MM.1S (cell line): ENCODE results near the gene ZNF445.

Experiments used
- DNase-seq: peaks from one replicate; pipeline ENCODE4 v3.0.0-alpha.2; 2015
- H2AFZ ChIP-seq: fragments of 300-600 bp; sonication (generic); 2 replicates; pipeline ENCODE4 v1.6.0; 2016; ENCODE audit warnings: antibody characterized with exemption, low read length
- H3F3A ChIP-seq: fragments of 300-600 bp; sonication (generic); 2 replicates; pipeline ENCODE4 v1.6.1; 2016; ENCODE audit warnings: mild to moderate bottlenecking, antibody characterized with exemption, low read length, moderate library complexity, mixed read lengths; ENCODE audit not compliant: insufficient read depth
- H3K27ac ChIP-seq: fragments of 300-600 bp; sonication (generic); 2 replicates; pipeline ENCODE4 v1.5.1; 2016; ENCODE audit warnings: mild to moderate bottlenecking, low read length
- H3K27me3 ChIP-seq: fragments of 300-600 bp; sonication (generic); replicated peaks from 2 replicates; pipeline ENCODE4 v1.6.0; 2016; ENCODE audit warnings: low read length; ENCODE audit not compliant: insufficient read depth
- H3K36me3 ChIP-seq: fragments of 300-600 bp; sonication (generic); replicated peaks from 2 replicates; pipeline ENCODE4 v1.6.1; 2016; ENCODE audit warnings: mild to moderate bottlenecking, low read length, mixed read lengths; ENCODE audit not compliant: insufficient read depth
- H3K4me1 ChIP-seq: fragments of 300-600 bp; sonication (generic); 2 replicates; pipeline ENCODE4 v1.6.1; 2016; ENCODE audit warnings: low read length, mixed read lengths
- H3K4me2 ChIP-seq: fragments of 300-600 bp; sonication (generic); 2 replicates; pipeline ENCODE4 v1.6.0; 2016; ENCODE audit warnings: low read depth, low read length
- H3K4me3 ChIP-seq: fragments of 300-600 bp; sonication (generic); 2 replicates; pipeline ENCODE4 v1.5.1; 2016; ENCODE audit warnings: low read length, mixed read lengths
- H3K79me2 ChIP-seq: fragments of 300-600 bp; sonication (generic); 2 replicates; pipeline ENCODE4 v1.6.1; 2016; ENCODE audit warnings: mixed run types, low read length, mixed read lengths
- H3K9ac ChIP-seq: fragments of 300-600 bp; sonication (generic); 2 replicates; pipeline ENCODE4 v1.6.1; 2016; ENCODE audit warnings: low read length, mixed read lengths
- H3K9me2 ChIP-seq: fragments of 300-600 bp; sonication (generic); replicated peaks from 2 replicates; pipeline ENCODE4 v1.6.1; 2016; ENCODE audit warnings: mild to moderate bottlenecking, low read length, mixed read lengths; ENCODE audit not compliant: insufficient read depth
- H3K9me3 ChIP-seq: fragments of 300-600 bp; sonication (generic); replicated peaks from 2 replicates; pipeline ENCODE4 v1.6.1; 2016; ENCODE audit warnings: mild to moderate bottlenecking, low read length, mixed read lengths; ENCODE audit not compliant: insufficient read depth
- H4K20me1 ChIP-seq: fragments of 300-600 bp; sonication (generic); 2 replicates; pipeline ENCODE4 v1.6.1; 2016; ENCODE audit warnings: mild to moderate bottlenecking, low read length, moderate library complexity, mixed read lengths; ENCODE audit not compliant: insufficient read depth
- EZH2 ChIP-seq: fragments of 300-600 bp; sonication (generic); optimal IDR thresholded peaks from 2 replicates; pipeline ENCODE3; 2017; ENCODE audit warnings: low read depth, mild to moderate bottlenecking, antibody characterized with exemption, low read length, mixed read lengths
- EZH2phosphoT487 ChIP-seq: fragments of 300-600 bp; sonication (generic); IDR thresholded peaks from 2 replicates; pipeline ENCODE4 v1.6.1; 2018; ENCODE audit warnings: antibody characterized with exemption, low read length
- TF ChIP-seq, protein P1 (sequence below): fragments of 300-600 bp; sonication (generic); IDR thresholded peaks from 2 replicates; pipeline ENCODE4 v1.5.1; 2016; ENCODE audit warnings: antibody characterized with exemption, low read length, mixed read lengths

The ZNF445 gene

GRCh38 chr3:44416031-44417030 is 61.1 kb downstream of the ZNF445 start:
- Histone ChIP-seq H3K27me3 (no peaks in the 10 kb centered on the region), H3K9me3 (no peaks in the 10 kb centered on the region), H3K27ac (no peak overlapping the region), H3K79me2 (no peaks in the 10 kb centered on the region), H3F3A (no peaks in the 10 kb centered on the region), H3K9ac (no peak overlapping the region), H3K9me2 (no peaks in the 10 kb centered on the region), H3K36me3 (no peaks in the 10 kb centered on the region), H4K20me1 (no peaks in the 10 kb centered on the region), H3K4me2 (no peak overlapping the region), H3K4me3 (no peak overlapping the region), H3K4me1 (no peaks in the 10 kb centered on the region), H2AFZ (no peak overlapping the region)
- no peak for DNase-seq
- TF ChIP-seq EZH2phosphoT487 (no peak), EZH2 (no peak)
- TF ChIP-seq, protein P1, sequence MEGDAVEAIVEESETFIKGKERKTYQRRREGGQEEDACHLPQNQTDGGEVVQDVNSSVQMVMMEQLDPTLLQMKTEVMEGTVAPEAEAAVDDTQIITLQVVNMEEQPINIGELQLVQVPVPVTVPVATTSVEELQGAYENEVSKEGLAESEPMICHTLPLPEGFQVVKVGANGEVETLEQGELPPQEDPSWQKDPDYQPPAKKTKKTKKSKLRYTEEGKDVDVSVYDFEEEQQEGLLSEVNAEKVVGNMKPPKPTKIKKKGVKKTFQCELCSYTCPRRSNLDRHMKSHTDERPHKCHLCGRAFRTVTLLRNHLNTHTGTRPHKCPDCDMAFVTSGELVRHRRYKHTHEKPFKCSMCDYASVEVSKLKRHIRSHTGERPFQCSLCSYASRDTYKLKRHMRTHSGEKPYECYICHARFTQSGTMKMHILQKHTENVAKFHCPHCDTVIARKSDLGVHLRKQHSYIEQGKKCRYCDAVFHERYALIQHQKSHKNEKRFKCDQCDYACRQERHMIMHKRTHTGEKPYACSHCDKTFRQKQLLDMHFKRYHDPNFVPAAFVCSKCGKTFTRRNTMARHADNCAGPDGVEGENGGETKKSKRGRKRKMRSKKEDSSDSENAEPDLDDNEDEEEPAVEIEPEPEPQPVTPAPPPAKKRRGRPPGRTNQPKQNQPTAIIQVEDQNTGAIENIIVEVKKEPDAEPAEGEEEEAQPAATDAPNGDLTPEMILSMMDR = no peak

DNA sequence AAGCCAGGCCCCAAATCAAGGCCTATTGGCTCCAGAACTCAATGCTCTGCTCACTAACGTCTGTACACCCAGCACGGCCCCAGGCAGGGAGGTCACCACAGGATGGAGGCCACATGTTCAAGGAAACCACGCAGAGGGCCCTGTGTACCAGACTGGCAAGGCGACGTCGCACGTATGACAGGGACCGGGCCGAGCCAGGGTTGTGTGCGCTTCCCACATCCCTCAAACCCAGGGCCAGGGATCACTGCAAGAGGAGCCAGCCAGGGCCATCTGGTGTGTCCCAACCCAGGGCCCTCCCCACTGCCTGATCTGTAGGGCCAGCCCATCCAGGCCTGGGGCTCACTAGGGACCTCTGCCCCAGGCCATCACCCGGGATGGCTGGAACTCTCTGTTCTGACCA is 62.0 kb downstream of the ZNF445 start:
- no peaks in the 10 kb centered on the region for H4K20me1 ChIP-seq
- H3K27me3 ChIP-seq = no peaks in the 10 kb centered on the region
- H3K9ac ChIP-seq = no peak overlapping the region

DNA sequence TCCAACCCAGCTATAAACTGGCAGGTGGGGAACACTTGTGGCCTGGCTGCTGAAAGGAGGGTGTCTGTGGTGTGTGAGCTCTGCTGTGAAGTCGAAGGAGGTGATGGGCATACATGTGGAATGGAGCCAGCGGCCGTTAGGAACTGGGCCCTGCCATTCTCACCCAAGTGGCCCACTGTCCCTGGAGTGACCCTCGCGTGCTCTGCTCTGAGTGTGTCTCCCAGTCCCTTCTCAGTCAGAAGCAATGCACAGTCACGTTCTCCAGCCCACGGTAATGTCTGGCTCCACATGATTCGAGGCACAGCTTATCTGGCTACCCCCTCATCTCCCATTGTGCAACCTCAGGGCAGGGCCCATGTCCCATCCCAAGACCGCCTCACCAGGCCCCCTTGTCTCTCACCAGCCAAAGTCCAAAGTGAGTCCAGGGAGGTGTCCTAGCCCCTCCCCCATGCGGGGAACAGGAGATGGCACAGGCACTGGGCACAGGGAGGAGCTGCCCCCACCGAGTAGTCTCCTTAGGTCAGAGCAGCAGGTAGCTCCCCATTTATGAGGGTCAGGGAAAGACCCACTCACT is 62.9 kb downstream of the ZNF445 start:
- TF ChIP-seq EZH2 = no peak
- TF ChIP-seq, protein P1 = no peak
- TF ChIP-seq EZH2phosphoT487 = no peak
- H3K9me3 ChIP-seq = no peaks in the 10 kb centered on the region
- H3K9ac ChIP-seq = no peak overlapping the region
- H3K27ac ChIP-seq = no peak overlapping the region
- no peaks in the 10 kb centered on the region for H3K9me2 ChIP-seq
- H3K27me3 ChIP-seq = no peaks in the 10 kb centered on the region
- H3K4me3 ChIP-seq = no peak overlapping the region
- no peaks in the 10 kb centered on the region for H3F3A ChIP-seq
- H3K36me3 ChIP-seq = no peaks in the 10 kb centered on the region
- no peaks in the 10 kb centered on the region for H4K20me1 ChIP-seq
- no peak for DNase-seq
- no peak overlapping the region for H2AFZ ChIP-seq
- H3K79me2 ChIP-seq = no peaks in the 10 kb centered on the region
- no peaks in the 10 kb centered on the region for H3K4me1 ChIP-seq
- H3K4me2 ChIP-seq = no peak overlapping the region

More for the DNA sequence above, 62.0 kb downstream of the ZNF445 start:
- Histone ChIP-seq H3K4me3 (no peak overlapping the region), H3K4me2 (no peak overlapping the region), H3K9me3 (no peaks in the 10 kb centered on the region), H3K9me2 (no peaks in the 10 kb centered on the region), H3K36me3 (no peaks in the 10 kb centered on the region), H3K79me2 (no peaks in the 10 kb centered on the region), H3K27ac (no peak overlapping the region), H2AFZ (no peak overlapping the region), H3K4me1 (no peaks in the 10 kb centered on the region), H3F3A (no peaks in the 10 kb centered on the region)
- TF ChIP-seq EZH2phosphoT487 (no peak), EZH2 (no peak)
- TF ChIP-seq, protein P1 = no peak
- no peak for DNase-seq
